PFSK-1 (cell line): ENCODE measurements around the gene R3HCC1L.

Experiments
- FOXP2 ChIP-seq: optimal IDR thresholded peaks from 2 replicates; pipeline ENCODE3; 2011; ENCODE audit warnings: borderline replicate concordance, control low read depth, inconsistent platforms; ENCODE audit not compliant: insufficient read depth; ENCODE audit errors: extremely low read length, extremely low read depth
- POLR2AphosphoS5 ChIP-seq: IDR thresholded peaks from 2 replicates; pipeline ENCODE4 v1.6.1; 2012; ENCODE audit warnings: low read depth, mild to moderate bottlenecking, control low read depth, low read length, moderate library complexity
- SIN3A ChIP-seq: IDR thresholded peaks from 2 replicates; pipeline ENCODE4 v1.6.1; 2012; ENCODE audit warnings: mild to moderate bottlenecking, low read length, moderate library complexity, borderline replicate concordance; ENCODE audit not compliant: insufficient read depth
- TAF1 ChIP-seq: IDR thresholded peaks from 2 replicates; pipeline ENCODE4 v1.6.1; 2012; ENCODE audit warnings: low read length, control low read depth, borderline replicate concordance; ENCODE audit not compliant: insufficient read depth
- TF ChIP-seq, protein P1 (sequence below), 2 experiments: IDR thresholded peaks; 2 replicates each; pipeline versions ENCODE4 v1.6.1 to v1.8.0; 2011 to 2012; ENCODE audit warnings: low read depth in 2 of 2, low read length in 2 of 2, control low read depth in 1 of 2, inconsistent platforms in 1 of 2, mild to moderate bottlenecking in 1 of 2, moderate library complexity in 1 of 2; ENCODE audit not compliant: insufficient read depth in 1 of 2

The R3HCC1L gene

DNA sequence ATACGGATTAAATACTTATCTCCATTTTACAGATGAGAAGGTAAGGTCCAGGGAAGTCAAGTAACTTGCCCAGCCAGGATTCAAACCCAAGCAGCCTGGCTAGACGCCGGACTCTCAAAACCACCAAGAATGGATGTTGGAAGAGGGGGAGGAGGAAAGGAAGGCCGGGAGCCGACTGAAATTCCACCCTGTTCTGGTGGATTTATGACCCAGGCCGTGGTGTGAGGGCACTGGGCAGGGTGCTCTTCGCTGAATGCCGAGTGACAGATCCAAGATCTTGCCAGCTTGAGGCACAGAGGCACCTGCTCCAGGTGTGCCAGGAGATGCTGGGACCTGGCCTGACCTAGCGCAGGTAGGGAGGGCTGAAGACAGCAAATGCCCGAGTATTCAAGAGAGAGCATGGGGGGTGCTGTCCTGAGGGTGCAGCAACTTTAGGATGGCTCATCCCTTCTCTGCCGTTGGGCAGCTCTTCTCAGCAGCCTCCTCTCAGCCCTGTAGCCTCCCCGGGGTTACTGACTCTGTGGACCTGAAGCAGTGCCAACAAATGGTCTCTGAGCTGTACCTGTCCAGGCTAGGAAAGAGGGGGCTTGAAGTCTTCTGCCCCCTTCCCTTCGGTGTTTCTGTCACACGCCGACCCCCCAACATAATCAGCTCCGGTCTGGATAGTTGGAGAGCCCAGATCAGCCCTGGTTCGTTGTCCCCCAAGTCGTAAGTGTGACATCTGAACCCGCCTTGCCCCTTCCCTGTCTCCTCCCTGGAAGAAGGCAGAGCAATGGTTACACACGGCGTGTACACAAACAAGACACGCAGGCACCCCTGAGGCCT, 132.8 kb downstream of the R3HCC1L start:
- TF ChIP-seq, protein P1, sequence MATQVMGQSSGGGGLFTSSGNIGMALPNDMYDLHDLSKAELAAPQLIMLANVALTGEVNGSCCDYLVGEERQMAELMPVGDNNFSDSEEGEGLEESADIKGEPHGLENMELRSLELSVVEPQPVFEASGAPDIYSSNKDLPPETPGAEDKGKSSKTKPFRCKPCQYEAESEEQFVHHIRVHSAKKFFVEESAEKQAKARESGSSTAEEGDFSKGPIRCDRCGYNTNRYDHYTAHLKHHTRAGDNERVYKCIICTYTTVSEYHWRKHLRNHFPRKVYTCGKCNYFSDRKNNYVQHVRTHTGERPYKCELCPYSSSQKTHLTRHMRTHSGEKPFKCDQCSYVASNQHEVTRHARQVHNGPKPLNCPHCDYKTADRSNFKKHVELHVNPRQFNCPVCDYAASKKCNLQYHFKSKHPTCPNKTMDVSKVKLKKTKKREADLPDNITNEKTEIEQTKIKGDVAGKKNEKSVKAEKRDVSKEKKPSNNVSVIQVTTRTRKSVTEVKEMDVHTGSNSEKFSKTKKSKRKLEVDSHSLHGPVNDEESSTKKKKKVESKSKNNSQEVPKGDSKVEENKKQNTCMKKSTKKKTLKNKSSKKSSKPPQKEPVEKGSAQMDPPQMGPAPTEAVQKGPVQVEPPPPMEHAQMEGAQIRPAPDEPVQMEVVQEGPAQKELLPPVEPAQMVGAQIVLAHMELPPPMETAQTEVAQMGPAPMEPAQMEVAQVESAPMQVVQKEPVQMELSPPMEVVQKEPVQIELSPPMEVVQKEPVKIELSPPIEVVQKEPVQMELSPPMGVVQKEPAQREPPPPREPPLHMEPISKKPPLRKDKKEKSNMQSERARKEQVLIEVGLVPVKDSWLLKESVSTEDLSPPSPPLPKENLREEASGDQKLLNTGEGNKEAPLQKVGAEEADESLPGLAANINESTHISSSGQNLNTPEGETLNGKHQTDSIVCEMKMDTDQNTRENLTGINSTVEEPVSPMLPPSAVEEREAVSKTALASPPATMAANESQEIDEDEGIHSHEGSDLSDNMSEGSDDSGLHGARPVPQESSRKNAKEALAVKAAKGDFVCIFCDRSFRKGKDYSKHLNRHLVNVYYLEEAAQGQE (IDR thresholded peaks at IDR 0.05; ENCODE audit: insufficient read depth in 1 of 2, low read depth in 2 of 2, low read length in 2 of 2) = no peak
- TF ChIP-seq POLR2AphosphoS5 (no peak), SIN3A (no peak), TAF1 (no peak), FOXP2 (no peak)

DNA sequence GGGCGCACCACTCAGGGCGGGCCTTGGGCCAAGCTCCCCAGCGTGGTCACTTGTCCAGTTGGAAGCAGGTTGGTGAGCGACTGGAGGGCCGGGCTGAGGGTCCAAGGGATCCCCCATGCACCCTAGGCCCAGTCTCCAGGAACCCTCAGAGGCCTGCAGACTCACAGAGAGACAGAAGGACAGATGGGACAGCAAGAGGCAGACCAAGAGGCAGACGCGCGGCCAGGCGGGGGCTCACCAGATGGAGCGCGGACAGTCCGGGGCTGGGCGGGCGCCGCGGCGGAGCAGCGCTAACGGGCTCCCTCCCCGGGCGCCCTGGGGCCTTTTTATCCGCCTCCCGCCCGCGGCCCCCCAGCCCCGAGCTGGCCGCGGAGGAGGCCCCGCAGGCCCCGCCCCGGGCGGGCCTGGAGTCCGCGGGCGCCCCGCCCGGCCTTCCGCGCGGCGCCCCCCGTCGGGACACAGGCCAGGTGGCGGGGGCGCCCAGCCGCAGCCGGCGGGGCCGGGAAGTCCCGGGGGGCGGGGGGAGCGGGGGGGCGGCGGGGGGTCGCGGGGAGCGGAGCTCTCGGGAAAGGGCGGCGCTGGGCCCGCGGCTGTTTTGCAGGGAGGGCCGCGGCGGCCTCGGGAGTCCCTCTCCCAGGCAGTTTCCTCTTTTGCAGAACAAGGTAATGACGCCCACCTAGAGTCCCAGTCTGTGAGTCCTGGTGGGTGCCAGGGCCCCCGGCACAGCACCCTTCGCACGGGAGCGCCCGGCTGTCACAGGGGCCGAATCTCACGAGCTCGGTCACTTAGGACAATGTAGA, 133.6 kb downstream of the R3HCC1L start, which contains the start of gene LOXL4:
Gene LOXL4, minus strand, starts transcription at position 301 of the 800 bp plus-strand sequence. CDS start 5,175 bp downstream, outside the sequence.
- TF ChIP-seq SIN3A (no peak), TAF1 (no peak), POLR2AphosphoS5 (no peak), FOXP2 (no peak)
- TF ChIP-seq, protein P1 (IDR thresholded peaks at IDR 0.05; ENCODE audit: insufficient read depth in 1 of 2, low read depth in 2 of 2, low read length in 2 of 2) = no peak

DNA sequence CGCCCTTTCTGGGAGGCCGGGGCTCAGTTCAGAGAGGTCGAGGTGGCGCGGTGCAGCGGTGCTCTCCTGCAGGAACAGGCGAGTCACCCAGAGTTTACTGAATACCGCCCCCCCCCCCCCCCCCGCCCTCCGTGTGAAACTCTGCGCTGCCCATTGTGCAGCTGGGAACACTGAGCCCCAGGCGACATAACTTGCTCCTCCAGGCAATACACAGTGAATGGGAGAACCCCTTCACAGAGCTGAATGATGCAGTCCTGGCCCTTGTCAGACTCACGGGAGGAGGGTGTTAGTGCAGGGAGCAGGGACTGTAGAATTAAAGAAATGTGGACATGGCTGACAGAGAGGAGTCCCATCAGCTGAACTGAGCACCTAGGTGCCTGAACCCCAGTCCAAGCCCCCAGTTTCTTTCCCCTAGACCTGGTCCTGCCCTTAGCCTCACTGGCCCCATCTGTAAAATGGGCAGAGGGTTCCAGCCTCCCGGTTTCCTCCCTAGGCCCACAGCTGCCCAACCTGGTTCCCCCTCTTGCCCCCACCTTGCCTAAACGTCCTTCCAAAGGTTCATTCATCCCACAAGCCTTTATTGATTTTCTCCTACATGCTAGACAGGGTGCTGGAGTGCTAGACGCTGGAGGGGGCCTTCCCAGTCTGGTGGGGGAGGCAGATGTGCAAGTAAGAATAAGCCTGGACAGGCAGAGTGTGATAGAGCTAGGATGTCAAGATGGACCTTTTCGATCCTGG, 134.4 kb downstream of the R3HCC1L start:
- TF ChIP-seq, protein P1 (IDR thresholded peaks at IDR 0.05; ENCODE audit: insufficient read depth in 1 of 2, low read depth in 2 of 2, low read length in 2 of 2) = no peak
- no peak for TF ChIP-seq SIN3A
- TF ChIP-seq FOXP2 = no peak
- TF ChIP-seq POLR2AphosphoS5 = no peak
- no peak for TF ChIP-seq TAF1

DNA sequence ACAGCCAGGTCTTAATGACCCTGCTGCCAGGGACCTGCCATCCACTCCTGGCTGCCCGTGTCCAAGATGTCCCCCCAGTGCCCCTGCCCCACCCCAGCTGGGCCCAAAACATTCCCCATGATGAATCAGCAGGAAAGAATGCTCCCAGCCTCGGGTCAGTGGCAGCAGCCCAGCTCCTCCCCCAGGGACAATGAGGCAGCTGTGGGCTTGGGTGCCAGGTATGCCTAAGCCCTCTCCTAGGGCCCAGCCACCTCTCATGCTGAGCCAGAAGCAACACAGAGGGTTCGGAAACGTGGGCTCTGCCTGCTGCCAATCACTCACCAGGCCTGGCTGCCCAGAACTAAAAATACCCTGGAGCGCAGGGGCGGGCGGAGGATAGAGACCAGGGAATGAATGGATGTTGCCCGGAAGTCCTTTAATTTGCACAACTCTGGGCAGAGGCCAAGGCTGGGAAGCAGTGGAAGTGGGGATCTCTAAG, 135.0 kb downstream of the R3HCC1L start:
- no peak for TF ChIP-seq TAF1
- no peak for TF ChIP-seq POLR2AphosphoS5
- TF ChIP-seq, protein P1 (IDR thresholded peaks at IDR 0.05; ENCODE audit: insufficient read depth in 1 of 2, low read depth in 2 of 2, low read length in 2 of 2) = no peak
- TF ChIP-seq SIN3A = no peak
- TF ChIP-seq FOXP2 = no peak
